Measurements from ENCODE around the gene ZIC1.

ZIC1 gene

DNA sequence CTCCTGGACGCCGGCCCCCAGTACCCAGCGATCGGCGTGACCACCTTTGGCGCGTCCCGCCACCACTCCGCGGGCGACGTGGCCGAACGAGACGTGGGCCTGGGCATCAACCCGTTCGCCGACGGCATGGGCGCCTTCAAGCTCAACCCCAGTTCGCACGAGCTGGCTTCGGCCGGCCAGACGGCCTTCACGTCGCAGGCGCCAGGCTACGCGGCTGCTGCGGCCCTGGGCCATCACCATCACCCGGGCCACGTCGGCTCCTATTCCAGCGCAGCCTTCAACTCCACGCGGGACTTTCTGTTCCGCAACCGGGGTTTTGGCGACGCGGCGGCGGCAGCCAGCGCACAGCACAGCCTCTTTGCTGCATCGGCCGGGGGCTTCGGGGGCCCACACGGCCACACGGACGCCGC, 956 bp downstream of the ZIC1 start:
- H3K27ac ChIP-seq = no peak overlapping the region
- TF ChIP-seq ZFX (IDR thresholded peaks at IDR 0.05) = no peak
- TF ChIP-seq, protein P1, sequence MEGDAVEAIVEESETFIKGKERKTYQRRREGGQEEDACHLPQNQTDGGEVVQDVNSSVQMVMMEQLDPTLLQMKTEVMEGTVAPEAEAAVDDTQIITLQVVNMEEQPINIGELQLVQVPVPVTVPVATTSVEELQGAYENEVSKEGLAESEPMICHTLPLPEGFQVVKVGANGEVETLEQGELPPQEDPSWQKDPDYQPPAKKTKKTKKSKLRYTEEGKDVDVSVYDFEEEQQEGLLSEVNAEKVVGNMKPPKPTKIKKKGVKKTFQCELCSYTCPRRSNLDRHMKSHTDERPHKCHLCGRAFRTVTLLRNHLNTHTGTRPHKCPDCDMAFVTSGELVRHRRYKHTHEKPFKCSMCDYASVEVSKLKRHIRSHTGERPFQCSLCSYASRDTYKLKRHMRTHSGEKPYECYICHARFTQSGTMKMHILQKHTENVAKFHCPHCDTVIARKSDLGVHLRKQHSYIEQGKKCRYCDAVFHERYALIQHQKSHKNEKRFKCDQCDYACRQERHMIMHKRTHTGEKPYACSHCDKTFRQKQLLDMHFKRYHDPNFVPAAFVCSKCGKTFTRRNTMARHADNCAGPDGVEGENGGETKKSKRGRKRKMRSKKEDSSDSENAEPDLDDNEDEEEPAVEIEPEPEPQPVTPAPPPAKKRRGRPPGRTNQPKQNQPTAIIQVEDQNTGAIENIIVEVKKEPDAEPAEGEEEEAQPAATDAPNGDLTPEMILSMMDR (conservative IDR thresholded peaks at IDR 0.05) = no peak

DNA sequence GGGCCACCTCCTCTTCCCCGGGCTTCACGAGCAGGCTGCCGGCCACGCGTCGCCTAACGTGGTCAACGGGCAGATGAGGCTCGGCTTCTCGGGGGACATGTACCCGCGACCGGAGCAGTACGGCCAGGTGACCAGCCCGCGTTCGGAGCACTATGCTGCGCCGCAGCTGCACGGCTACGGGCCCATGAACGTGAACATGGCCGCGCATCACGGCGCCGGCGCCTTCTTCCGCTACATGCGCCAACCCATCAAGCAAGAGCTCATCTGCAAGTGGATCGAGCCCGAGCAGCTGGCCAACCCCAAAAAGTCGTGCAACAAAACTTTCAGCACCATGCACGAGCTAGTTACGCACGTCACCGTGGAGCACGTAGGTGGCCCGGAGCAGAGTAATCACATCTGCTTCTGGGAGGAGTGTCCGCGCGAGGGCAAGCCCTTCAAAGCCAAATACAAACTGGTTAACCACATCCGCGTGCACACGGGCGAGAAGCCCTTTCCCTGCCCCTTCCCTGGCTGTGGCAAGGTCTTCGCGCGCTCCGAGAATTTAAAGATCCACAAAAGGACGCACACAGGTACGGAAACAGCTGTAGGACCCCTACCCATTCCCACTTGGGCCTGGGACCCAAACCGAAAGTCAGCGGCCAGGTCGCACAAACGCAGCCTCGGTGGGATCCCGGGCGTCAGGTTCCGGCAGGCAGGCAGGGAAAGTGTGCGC, 1.5 kb downstream of the ZIC1 start:
- TF ChIP-seq ZFX (IDR thresholded peaks at IDR 0.05) = no peak
- TF ChIP-seq, protein P1 (conservative IDR thresholded peaks at IDR 0.05) = no peak
- no peak overlapping the region for H3K27ac ChIP-seq

- no peak for TF ChIP-seq ZFX (IDR thresholded peaks at IDR 0.05)
- TF ChIP-seq, protein P1 (conservative IDR thresholded peaks at IDR 0.05) = no peak
- H3K27ac ChIP-seq = no peak overlapping the region
These were observed 2.2 kb downstream of the ZIC1 start for GRCh38 chr3:147411238-147411814.

DNA sequence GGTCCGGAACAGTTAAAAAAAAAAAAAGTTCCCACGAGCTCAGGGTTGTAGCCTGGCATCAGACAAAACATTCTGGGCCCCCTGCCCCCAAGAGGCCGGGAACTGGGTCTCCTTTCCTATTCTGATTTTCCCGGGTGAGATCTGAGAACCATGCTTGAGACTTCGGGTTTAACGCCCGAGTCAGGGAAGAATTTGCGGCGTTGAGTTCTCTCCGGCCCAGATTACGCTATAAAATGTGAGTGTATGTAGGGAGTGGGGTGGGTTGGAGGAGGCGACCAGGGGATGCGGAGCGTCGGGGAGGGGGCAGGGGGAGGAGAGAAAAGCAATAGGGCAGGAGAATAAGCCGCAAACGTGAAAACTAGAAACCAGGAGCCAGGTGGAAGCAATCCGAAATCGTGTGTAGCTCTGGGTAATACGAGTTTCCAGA, 2.7 kb downstream of the ZIC1 start:
- H3K27ac ChIP-seq = no peak overlapping the region
- TF ChIP-seq ZFX (IDR thresholded peaks at IDR 0.05) = no peak
- TF ChIP-seq, protein P1 (conservative IDR thresholded peaks at IDR 0.05) = no peak

DNA sequence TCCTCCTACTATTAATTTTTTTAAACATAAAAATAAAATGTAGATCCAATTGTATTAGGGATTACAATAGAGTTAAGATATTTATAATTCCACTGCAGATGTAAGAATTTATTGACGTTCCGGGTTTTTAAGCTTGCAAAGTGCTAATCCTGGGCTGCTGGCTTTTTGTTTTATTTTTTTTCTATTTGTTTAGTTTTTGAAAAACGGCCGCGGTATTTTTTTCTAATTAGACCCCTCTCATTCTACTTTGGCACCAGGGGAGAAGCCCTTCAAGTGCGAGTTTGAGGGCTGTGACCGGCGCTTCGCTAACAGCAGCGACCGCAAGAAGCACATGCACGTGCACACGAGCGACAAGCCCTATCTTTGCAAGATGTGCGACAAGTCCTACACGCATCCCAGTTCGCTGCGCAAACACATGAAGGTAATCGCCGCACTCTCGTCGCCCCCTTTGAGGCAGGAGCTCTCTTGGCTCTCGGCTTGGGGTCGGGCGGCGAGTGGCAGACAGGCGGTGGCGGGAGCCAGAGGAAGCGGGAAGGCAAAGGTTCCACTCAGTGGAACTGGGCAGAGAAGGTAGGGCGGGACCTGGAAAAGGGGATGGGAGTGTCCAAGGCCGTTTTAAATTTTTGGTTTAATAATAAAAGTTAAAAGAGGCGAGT, 3.2 kb downstream of the ZIC1 start:
- H3K27ac ChIP-seq = no peak overlapping the region
- no peak for TF ChIP-seq ZFX (IDR thresholded peaks at IDR 0.05)
- TF ChIP-seq, protein P1 (conservative IDR thresholded peaks at IDR 0.05) = no peak

DNA sequence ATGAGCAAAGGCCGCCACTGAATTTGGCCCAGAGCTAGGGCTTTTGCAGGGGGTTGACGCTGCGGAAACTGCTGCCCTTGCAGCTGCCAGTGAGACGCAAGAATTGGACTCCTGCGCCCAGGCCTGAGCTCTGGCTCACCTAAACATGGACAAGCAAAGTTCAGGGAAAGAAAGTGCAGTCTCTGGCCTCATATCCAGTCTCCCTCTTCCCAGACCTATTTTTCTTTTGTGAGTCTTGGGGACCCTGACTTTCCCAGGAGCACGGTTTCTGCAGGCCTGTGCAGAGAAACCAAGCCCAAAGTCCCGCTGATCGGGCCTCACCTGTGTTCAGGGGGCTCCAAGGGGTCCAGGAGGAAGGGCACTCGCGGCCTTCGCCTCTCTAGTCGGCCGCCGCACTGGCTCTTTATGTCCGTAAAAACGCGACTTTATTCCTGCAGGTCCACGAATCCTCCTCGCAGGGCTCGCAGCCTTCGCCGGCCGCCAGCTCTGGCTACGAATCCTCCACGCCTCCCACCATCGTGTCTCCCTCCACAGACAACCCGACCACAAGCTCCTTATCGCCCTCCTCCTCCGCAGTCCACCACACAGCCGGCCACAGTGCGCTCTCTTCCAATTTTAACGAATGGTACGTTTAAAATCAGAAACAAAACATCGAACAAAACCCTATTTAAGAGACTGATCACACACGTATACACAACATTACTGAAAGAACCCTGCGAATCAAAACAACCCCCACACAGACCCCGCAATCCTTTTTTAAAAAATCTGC, 3.9 kb downstream of the ZIC1 start:
- no peak overlapping the region for H3K27ac ChIP-seq
- TF ChIP-seq, protein P1 (conservative IDR thresholded peaks at IDR 0.05) = no peak
- no peak for TF ChIP-seq ZFX (IDR thresholded peaks at IDR 0.05)
